PFSK-1 (cell line): ENCODE results near the gene SMOC2.

Experiments
- FOXP2 ChIP-seq: optimal IDR thresholded peaks from 2 replicates; pipeline ENCODE3; 2011; ENCODE audit warnings: borderline replicate concordance, control low read depth, inconsistent platforms; ENCODE audit not compliant: insufficient read depth; ENCODE audit errors: extremely low read length, extremely low read depth
- POLR2AphosphoS5 ChIP-seq: IDR thresholded peaks from 2 replicates; pipeline ENCODE4 v1.6.1; 2012; ENCODE audit warnings: low read depth, mild to moderate bottlenecking, control low read depth, low read length, moderate library complexity
- REST ChIP-seq, 2 experiments: IDR thresholded peaks; 2 replicates each; pipeline versions ENCODE4 v1.6.1 to v1.8.0; 2011 to 2012; ENCODE audit warnings: low read depth in 2 of 2, low read length in 2 of 2, control low read depth in 1 of 2, inconsistent platforms in 1 of 2, mild to moderate bottlenecking in 1 of 2, moderate library complexity in 1 of 2; ENCODE audit not compliant: insufficient read depth in 1 of 2
- SIN3A ChIP-seq: IDR thresholded peaks from 2 replicates; pipeline ENCODE4 v1.6.1; 2012; ENCODE audit warnings: mild to moderate bottlenecking, low read length, moderate library complexity, borderline replicate concordance; ENCODE audit not compliant: insufficient read depth
- TAF1 ChIP-seq: IDR thresholded peaks from 2 replicates; pipeline ENCODE4 v1.6.1; 2012; ENCODE audit warnings: low read length, control low read depth, borderline replicate concordance; ENCODE audit not compliant: insufficient read depth

The SMOC2 gene

GRCh38 chr6:168520233-168520632 lies 79.2 kb downstream of the SMOC2 start:
- no peak for TF ChIP-seq SIN3A
- no peak for TF ChIP-seq TAF1
- no peak for TF ChIP-seq POLR2AphosphoS5
- no peak for TF ChIP-seq REST (IDR thresholded peaks at IDR 0.05; ENCODE audit: insufficient read depth in 1 of 2, low read depth in 2 of 2, low read length in 2 of 2)
- no peak for TF ChIP-seq FOXP2

- TF ChIP-seq POLR2AphosphoS5 (no peak), REST (IDR thresholded peaks at IDR 0.05; ENCODE audit: insufficient read depth in 1 of 2, low read depth in 2 of 2, low read length in 2 of 2) (no peak), FOXP2 (no peak), SIN3A (no peak), TAF1 (no peak)
Observed at GRCh38 chr6:168524571-168525001, 83.6 kb downstream of the SMOC2 start.

GRCh38 chr6:168525114-168525513 lies 84.1 kb downstream of the SMOC2 start:
- TF ChIP-seq POLR2AphosphoS5 (no peak), REST (IDR thresholded peaks at IDR 0.05; ENCODE audit: insufficient read depth in 1 of 2, low read depth in 2 of 2, low read length in 2 of 2) (no peak), TAF1 (no peak), SIN3A (no peak), FOXP2 (no peak)

GRCh38 chr6:168525926-168526630 lies 85.1 kb downstream of the SMOC2 start:
- TF ChIP-seq FOXP2, result no peak
- TF ChIP-seq SIN3A, result no peak
- no peak for TF ChIP-seq REST (IDR thresholded peaks at IDR 0.05; ENCODE audit: insufficient read depth in 1 of 2, low read depth in 2 of 2, low read length in 2 of 2)
- TF ChIP-seq TAF1, result no peak
- no peak for TF ChIP-seq POLR2AphosphoS5

GRCh38 chr6:168526841-168527281 lies 85.9 kb downstream of the SMOC2 start:
- no peak for TF ChIP-seq TAF1
- no peak for TF ChIP-seq POLR2AphosphoS5
- TF ChIP-seq FOXP2, result no peak
- no peak for TF ChIP-seq REST (IDR thresholded peaks at IDR 0.05; ENCODE audit: insufficient read depth in 1 of 2, low read depth in 2 of 2, low read length in 2 of 2)
